ENCODE data around the gene OTUB2.
"Not testable (repeated sequence)": the region's sequence is repeated elsewhere in the genome, so short reads cannot be mapped to it uniquely, and the experiment has no call there.

The OTUB2 gene

DNA sequence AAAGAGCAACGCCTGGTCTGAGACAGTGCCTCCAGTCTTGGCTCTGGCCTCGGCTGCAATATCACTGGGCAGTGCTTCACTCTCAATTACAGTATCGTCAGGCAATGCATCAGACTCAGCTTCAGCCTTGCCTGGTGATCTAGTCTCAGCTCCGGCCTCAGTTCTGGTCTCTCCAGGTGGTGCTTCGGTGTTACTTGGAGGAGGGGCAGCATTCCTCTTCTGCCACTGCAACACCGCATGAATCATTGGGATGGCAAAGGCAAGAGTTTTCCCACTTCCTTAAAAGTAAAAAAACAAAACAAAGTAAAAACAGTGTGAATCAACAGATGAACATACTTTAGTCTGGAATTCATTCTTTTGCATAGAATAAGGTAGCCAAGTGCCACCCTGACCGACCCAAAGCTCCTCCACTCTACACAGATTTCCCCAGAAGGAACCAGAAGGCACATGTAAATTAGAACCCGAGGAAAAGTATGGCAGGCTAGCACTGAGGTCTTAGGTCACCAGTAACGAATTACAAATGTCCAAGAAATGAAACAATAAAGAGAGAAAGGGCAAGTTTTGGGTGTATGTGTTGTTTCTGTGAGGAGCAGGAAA lies 36.3 kb downstream of the OTUB2 start:
- DNase-seq: no peak

DNA sequence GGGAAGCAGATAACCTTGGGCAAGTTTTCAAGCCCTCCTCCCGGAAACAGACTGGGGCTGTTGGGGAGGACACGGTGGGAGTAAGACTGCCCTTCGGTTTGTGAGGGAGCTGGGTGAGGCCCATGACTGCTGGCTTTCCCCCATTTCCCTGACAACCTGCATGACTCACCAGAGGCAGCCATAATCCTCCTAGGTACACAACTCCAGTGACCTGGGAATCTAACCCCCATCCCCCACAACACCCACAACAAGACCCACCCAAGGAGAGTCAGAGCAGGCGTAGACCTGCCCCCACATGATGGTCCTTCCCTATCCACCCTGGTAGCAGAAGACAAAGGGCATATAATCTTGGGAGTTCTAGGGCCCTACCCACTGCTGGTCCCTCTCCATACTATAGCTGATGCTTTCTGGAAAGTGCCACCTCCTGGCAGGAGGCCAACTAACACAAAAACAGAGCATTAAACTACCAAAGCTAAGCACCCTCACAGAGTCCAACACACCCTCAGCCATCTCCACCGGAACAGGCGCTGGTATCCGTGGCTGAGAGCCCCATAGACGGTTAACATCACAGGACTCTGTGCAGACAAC lies 40.0 kb downstream of the OTUB2 start:
- no peak for DNase-seq

DNA sequence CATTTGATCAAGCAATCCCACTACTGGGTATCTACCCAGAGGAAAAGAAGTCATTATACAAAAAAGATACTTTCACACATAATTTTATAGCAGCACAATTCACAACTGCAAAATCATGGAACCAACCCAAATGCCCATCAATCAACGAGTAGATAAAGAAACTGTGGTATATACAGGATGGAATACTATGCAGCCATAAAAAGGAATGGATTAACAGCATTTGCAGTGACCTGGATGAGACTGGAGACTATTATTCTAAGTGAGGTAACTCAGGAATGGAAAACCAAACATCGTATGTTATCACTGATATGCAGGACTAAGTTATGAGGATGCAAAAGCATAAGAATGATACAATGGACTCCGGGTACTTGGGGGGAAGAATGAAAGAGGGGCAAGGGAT lies 45.9 kb downstream of the OTUB2 start:
- not testable (repeated sequence) for DNase-seq

DNA sequence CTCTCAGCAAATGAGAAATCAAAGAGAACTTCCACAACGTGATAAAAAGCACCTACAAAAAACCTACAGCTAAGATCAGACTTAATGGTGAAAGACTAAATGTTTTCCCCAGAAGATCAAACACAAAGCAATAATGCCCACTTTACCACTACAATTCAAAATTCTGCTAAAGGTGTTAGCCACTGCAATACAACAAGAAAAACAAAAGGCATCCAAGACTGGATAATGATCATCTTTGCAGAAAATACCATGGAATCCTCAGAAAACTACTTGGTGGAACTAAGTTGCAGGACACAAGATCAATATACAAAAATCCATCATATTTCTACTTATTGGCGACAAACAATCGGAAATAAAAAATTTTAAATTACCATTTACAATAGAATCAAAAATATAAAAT lies 48.4 kb downstream of the OTUB2 start:
- DNase-seq: no peak

DNA sequence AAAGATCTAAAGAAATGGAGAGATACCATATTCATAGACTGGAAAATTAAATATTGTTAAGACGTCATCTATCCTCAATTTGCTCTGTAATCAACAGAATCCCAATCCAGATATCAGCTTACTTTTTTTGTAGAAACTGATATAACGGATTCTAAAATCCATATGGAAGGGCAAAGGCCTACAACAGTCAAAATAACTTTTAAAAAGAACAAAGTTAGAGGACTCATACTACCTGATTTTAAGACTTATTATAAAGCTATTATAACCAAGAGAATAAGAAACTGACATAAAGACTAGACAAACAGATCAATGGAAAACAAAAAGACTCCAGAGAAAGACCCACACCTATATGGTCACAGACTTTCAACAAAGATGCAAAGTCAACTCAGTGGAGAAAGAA lies 48.9 kb downstream of the OTUB2 start:
- DNase-seq: no peak

DNA sequence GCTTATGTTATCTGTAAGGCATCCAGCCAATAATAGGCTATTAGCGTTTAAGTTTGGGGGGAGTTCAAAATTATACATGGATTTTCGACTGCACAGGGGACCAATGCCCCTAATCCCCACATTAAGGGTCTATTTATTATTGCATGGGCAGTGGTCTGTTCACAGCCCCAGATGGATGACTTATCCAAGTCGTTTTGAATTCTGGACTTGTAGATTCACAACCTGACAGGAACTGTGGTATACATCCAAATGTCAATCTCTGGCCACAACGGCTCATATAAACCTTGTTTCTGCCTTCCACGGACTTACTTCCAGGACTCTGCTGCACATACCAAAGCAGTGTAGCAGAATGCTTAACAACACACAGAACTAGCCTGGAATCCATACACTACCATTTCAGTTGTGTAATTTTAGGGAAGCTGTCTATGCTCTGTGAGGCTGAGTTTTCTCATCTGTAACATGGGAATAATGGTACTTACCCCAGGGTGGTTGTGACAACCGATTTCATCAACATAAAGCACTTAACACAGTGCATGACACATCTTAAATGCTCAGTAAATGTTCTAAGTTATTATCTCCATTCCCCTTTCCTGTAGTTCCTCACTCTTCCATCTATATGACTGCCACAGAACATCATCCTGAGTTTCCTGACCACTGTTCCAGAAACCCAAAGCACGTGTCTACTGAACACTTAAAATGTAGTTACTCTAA lies 51.1 kb downstream of the OTUB2 start:
- DNase-seq: no peak

DNA sequence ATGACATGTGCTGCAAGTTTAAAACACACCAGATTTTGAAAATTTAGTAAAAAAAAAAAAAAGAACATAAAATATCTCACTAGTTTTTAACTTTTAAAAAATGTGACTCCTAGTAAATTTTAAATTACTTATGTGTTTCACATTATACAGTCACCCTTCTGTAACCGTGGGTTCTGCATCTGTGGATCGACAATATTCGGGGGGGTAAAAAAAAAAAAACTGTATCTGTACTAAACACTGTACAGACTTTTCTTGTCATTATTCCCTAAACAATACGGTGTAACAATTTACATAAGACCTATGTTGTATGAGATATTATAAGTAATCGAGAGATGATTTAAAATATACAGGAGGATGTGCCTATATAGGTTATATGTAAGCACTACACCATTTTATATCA lies 51.7 kb downstream of the OTUB2 start:
- no peak for DNase-seq

DNA sequence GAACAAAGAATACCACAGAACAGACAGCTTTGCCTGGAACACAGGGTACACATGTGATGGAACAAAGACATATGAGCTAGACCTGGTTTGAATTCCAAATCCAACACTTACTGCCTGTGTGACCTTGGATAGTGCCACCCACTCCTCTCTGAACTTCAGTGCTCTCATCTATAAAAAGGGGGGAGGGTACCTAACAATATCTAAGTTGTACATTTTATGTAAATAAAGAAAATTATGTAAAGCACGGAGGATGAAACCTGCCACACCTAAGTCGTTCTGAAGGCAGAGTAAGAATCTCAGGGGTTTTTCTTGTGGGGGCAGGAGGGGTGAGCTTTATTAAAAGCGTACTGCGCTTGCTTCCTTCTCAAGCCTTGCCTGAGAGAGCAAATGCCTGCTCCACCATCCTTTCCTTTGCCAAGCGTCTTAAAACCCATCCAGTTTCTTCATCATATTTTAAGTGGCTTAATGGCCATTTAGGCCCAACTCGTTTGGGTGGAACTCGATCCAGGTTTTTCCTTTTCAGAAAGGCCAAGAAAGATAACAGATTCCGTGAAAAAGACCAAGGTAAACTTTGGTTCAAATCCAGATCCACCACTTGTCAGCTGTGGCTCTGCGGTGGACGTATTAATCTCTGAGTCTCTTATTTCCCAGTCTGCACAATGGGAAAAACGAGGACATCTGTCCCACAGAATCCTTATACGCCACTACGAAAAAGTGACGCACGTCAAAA lies 53.9 kb downstream of the OTUB2 start:
- DNase-seq: no peak

DNA sequence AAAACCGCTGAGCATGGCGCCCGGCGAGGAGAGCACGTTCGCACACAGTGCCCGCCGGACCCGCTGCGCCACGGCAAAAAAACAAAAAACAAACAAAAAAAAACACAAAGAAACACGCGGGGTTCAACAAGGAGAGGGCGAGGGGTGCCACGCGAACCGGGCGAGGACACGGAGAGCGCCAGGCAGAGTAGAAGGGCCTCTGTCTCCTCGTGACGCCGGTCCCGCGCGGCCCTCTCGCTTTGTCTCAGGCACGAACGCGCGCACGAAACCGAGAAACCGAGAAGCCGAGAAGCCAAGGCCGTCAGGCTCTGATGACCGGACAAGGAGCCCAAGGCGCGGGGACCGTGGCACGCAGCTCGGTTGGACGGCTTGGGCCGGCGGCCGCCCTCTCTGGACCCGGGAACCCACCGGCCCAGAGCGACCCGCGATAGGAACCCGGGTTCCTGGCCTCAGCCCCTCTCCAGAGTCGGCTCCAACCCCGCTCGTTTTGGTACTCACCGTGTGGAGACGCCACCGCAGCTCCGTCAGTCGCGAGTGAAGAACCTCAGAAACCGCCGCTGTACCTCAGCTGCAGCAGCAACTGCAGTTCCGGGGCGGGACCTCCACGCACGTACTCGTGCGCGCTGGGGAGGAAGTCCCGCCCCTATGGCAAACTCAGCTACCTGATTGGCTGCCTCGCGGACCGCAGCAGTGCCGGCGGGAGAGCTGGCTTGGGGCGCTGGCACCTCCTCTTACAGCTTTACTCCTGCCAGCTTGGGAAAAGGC lies 54.7 kb downstream of the OTUB2 start, which contains the start of the genes DDX24 and IFI27L1:
Gene DDX24 (minus strand): TSS at position 582 of the 765 bp plus-strand sequence. CDS start 1,460 bp downstream, outside the sequence.
Gene IFI27L1 (plus strand): TSS at position 690 of the 765 bp plus-strand sequence. CDS start 15,628 bp downstream, outside the sequence.
- DNase-seq: peak; percentile 95 to 96

DNA sequence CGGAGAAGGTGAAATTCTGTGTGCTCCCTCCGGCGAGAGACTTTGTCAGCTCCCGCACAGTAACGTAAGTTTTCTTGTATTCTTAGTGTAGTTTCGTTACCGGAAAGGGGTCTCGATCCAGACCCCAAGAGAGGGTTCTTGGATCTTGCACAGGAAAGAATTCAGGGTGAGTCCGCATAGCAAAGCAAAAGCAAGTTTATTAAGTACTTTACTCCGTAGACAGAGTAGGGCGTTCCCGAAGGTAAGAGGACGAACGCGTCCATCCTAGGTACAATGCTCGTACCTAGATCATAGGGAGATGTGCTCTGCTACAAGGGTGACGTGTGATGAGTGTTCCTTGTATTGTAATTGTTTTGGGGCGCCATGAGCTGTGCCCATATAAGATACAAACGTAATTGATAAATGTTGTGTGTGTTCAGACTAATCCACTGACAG lies 55.3 kb downstream of the OTUB2 start:
- no peak for DNase-seq

DNA sequence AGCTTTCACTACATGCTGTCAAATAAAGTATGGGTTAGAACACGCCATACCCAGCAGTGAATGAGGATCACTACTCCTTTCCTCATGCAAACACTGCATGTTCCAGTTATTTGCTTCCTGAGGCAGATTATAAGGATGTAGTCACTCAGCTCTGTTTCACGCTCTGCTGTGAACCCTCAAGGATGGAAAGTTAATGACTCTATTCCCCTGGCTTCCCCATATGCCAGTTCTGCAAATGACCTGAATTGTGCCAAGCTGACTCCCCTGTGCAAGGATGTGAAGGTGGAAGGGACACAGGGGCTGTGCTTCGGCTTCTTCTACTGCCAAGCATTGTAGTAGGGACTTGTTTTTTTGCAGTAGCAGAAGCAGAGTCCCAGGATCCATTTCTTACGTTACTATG lies 61.8 kb downstream of the OTUB2 start:
- DNase-seq: no peak

DNA sequence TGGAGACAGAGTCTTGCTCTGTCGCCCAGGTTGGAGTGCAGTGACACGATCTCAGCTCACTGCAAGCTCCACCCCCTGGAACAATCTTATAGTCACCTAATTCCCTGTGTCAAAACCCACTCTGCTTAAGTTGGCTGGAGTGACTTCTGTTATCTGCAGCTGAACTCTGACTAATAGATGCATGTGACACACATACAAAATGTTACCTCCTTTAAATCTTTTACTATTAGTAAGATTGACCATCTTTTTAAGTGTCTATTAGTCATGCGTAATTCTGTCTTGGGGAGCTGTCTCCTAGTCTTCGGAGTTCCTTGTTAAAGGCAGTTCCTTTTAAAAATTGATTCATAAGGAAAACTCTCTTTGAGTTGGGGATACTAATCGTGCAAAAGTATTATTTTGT lies 62.4 kb downstream of the OTUB2 start:
- no peak for DNase-seq

DNA sequence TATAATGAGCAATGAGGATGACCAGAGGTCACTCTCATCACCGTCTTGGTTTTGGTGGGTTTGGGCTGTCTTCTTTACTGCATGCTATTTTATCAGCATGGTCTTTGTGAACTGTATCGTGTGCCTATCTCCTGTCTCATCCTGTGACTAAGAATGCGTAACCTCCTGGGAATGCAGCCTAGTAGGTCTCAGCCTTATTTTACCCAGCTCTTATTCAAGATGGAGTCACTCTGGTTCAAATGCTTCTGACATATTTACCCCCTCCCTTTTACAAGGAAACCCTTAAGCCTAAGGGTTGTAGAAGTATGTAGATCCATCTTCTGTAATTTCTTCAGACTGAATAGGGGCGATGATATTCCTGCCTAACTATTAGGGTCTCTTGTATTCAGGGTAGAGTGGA lies 63.3 kb downstream of the OTUB2 start:
- DNase-seq: no peak

DNA sequence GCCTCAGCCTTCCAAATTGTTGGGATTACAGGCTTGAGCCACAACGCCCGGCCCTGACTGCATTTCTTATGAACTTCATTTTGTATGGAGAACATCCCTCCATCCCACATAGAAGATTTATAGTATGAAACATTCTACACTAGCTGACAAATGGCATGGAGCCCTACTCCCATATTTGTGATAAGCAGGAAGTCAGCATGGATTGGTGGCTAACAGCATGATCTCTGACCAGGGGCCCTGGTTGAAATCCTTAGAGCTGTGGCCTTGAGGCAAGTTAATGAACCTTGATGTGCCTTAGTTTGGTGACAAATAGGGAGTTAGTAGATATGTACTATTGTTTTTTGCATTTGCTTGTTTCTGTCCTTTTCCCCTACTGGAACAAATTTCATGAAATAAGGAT lies 67.3 kb downstream of the OTUB2 start:
- DNase-seq: no peak

DNA sequence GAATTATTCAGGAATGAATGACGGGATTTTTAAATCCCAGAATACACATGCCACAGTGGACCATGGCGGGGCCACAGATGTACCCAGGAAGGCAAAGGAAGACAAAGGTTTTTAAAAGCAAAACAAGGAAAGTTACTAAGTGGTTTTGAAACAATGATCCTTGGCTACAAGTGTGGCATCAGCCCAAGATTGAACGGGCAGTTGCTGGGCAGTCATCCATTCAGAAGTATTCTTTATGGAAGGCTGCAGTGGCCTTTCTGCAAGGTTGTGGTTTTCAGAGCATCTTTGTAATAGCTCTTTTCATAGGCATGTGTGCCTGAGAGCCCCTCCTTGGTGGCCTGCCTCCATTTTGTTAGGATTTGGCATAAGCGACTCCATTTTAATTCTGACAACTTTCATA lies 71.0 kb downstream of the OTUB2 start:
- no peak for DNase-seq

Data from activated CD4-positive, alpha-beta T cell treated with anti-CD3 and anti-CD28 coated beads, Interleukin-2, amount 50 U/mL, for 4 hours (primary cell).